GM19452 (cell line): ENCODE measurements around the gene N4BP2L2.
A peak's percentile ranks its signal among the peaks of the same experiment; 100 is the strongest.

Experiments used
- ATAC-seq: cut with Tn5 transposase; IDR thresholded peaks from one replicate; pipeline ENCODE4 v1.9.1; 2021; ENCODE audit not compliant: unreplicated experiment

Gene N4BP2L2

GRCh38 chr13:32471187-32471922, 67.2 kb downstream of the N4BP2L2 start:
- no peak for ATAC-seq

- no peak for ATAC-seq
Measured at GRCh38 chr13:32468502-32469142, 70.0 kb downstream of the N4BP2L2 start.

GRCh38 chr13:32456591-32456990, 82.0 kb downstream of the N4BP2L2 start:
- no peak for ATAC-seq

- ATAC-seq, result no peak
Measured at GRCh38 chr13:32455594-32455903, 83.0 kb downstream of the N4BP2L2 start.

- ATAC-seq, result no peak
Measured at GRCh38 chr13:32454886-32455593, 83.6 kb downstream of the N4BP2L2 start.

- no peak for ATAC-seq
Measured at GRCh38 chr13:32453981-32454380, 84.6 kb downstream of the N4BP2L2 start.

- no peak for ATAC-seq
Measured at GRCh38 chr13:32448972-32449371, 89.6 kb downstream of the N4BP2L2 start.

- ATAC-seq, result no peak
Measured at GRCh38 chr13:32447894-32448623, 90.5 kb downstream of the N4BP2L2 start.

GRCh38 chr13:32446773-32447465, 91.7 kb downstream of the N4BP2L2 start:
- no peak for ATAC-seq

GRCh38 chr13:32446220-32446619, 92.4 kb downstream of the N4BP2L2 start:
- ATAC-seq, result no peak

- no peak for ATAC-seq
Measured at GRCh38 chr13:32445461-32445860, 93.1 kb downstream of the N4BP2L2 start.

GRCh38 chr13:32443111-32443510, 95.5 kb downstream of the N4BP2L2 start:
- peak; percentile 42 for ATAC-seq

- no peak for ATAC-seq
Measured at GRCh38 chr13:32438871-32439270, 99.7 kb downstream of the N4BP2L2 start.

- ATAC-seq, result no peak
Measured at GRCh38 chr13:32432856-32433255, 105.7 kb downstream of the N4BP2L2 start.

GRCh38 chr13:32431361-32431760, 107.2 kb downstream of the N4BP2L2 start:
- ATAC-seq, result no peak

GRCh38 chr13:32430018-32430747, 108.4 kb downstream of the N4BP2L2 start:
- no peak for ATAC-seq

GRCh38 chr13:32429433-32429909, 109.1 kb downstream of the N4BP2L2 start:
- no peak for ATAC-seq

- no peak for ATAC-seq
Measured at GRCh38 chr13:32428581-32429432, 109.8 kb downstream of the N4BP2L2 start.
